ENCODE data around the gene PDK3. TPM values are rescaled to one million over a fixed set of nuclear protein-coding genes. Genes with fewer than 3 reads are reported as not detected.

The PDK3 gene
- total RNA-seq, 6 donors from 2014 or later, result 9.2 to 29.5 (median 15.0) TPM

- no peaks in the 10 kb centered on the region for H3K27me3 ChIP-seq
- H3K27ac ChIP-seq, result no peak overlapping the region
- DNase-seq, result no peak
- ATAC-seq (ENCODE audit: low FRiP score in 2 of 2), result no peak
- no peaks in the 10 kb centered on the region for H3K36me3 ChIP-seq
- 61 to 62% methylated on average over 5 of the region's 5 CpGs for WGBS, 2 donors
- H3K4me1 ChIP-seq, result no peaks in the 10 kb centered on the region
- TF ChIP-seq, protein P1, sequence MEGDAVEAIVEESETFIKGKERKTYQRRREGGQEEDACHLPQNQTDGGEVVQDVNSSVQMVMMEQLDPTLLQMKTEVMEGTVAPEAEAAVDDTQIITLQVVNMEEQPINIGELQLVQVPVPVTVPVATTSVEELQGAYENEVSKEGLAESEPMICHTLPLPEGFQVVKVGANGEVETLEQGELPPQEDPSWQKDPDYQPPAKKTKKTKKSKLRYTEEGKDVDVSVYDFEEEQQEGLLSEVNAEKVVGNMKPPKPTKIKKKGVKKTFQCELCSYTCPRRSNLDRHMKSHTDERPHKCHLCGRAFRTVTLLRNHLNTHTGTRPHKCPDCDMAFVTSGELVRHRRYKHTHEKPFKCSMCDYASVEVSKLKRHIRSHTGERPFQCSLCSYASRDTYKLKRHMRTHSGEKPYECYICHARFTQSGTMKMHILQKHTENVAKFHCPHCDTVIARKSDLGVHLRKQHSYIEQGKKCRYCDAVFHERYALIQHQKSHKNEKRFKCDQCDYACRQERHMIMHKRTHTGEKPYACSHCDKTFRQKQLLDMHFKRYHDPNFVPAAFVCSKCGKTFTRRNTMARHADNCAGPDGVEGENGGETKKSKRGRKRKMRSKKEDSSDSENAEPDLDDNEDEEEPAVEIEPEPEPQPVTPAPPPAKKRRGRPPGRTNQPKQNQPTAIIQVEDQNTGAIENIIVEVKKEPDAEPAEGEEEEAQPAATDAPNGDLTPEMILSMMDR (IDR thresholded peaks at IDR 0.05), result peak in 1 of 6 experiments; percentile 6
- no peak for TF ChIP-seq POLR2AphosphoS5 (IDR thresholded peaks at IDR 0.05)
- H3K9me3 ChIP-seq, result no peaks in the 10 kb centered on the region
- H3K4me3 ChIP-seq, result no peak overlapping the region
Measured at GRCh38 chrX:24561121-24561520, 96.0 kb downstream of the PDK3 start.

- no peaks in the 10 kb centered on the region for H3K36me3 ChIP-seq
- no peak overlapping the region for H3K4me3 ChIP-seq
- H3K27ac ChIP-seq, result no peak overlapping the region
- TF ChIP-seq, protein P1 (IDR thresholded peaks at IDR 0.05), result no peak
- TF ChIP-seq POLR2A (IDR thresholded peaks at IDR 0.05) (no peak), POLR2AphosphoS5 (IDR thresholded peaks at IDR 0.05) (no peak), EP300 (IDR thresholded peaks at IDR 0.05) (no peak)
- WGBS, 2 donors, result 88 to 92% methylated on average over 16 to 19 of the region's 19 CpGs
- no peaks in the 10 kb centered on the region for H3K27me3 ChIP-seq
- DNase-seq (no peak), ATAC-seq (ENCODE audit: low FRiP score in 2 of 2) (no peak)
- H3K9me3 ChIP-seq, result no peaks in the 10 kb centered on the region
- no peaks in the 10 kb centered on the region for H3K4me1 ChIP-seq
Measured at GRCh38 chrX:24563291-24564010, 98.4 kb downstream of the PDK3 start.

DNA sequence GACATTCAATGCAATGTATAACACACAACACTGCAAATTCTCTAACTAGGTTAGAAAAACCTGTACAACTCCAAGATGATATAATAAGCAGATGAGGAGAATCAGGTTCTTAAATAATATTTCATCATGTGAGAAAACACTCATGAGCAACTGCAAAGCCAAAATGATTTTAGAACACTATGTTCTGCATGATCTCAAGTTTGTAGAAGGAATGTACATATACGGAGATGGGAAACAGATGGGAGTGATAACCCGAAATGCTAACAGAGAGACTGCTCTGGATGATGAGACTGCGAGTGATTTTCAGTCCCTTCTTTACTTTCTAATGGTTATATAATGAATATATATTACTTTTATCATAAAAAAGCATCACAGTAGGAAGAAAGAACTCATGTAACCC is 101.2 kb downstream of the PDK3 start:
- no peak for ATAC-seq (ENCODE audit: low FRiP score in 2 of 2)
- no peak overlapping the region for H3K4me3 ChIP-seq
- whole genome bisulfite sequencing, 2 donors, result 70 to 73% methylated on average over 3 of the region's 3 CpGs

DNA sequence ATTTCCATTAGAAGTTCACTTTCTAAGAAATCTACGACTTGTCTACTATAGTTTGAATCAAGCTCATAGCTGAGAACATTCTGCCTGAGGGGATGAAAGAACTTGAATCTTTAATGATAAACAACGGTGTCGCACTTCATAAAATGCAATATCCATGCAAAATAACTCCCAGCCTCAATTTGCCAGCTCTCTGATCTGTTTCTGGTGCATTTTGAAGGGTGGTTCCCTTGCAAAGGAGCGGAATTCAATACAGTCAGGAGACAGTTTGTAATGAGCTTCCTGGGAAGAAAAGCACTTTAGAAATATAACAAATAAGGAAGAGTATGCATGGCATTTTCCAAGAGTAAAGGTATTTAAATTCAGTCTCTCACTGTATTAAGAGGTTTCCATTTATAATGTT is 102.1 kb downstream of the PDK3 start:
- 84 to 87% methylated on average over 4 of the region's 4 CpGs for WGBS, 2 donors
- Histone ChIP-seq H3K27ac (no peak overlapping the region), H3K36me3 (no peaks in the 10 kb centered on the region), H3K4me1 (no peaks in the 10 kb centered on the region), H3K4me3 (no peak overlapping the region), H3K9me3 (no peaks in the 10 kb centered on the region), H3K27me3 (no peaks in the 10 kb centered on the region)
- ATAC-seq (ENCODE audit: low FRiP score in 2 of 2), result no peak
- no peak for DNase-seq
- TF ChIP-seq POLR2AphosphoS5 (IDR thresholded peaks at IDR 0.05), result no peak
- TF ChIP-seq, protein P1 (IDR thresholded peaks at IDR 0.05), result no peak
- no peak for TF ChIP-seq EP300 (IDR thresholded peaks at IDR 0.05)
- TF ChIP-seq POLR2A (IDR thresholded peaks at IDR 0.05), result no peak

More for the DNA sequence above, 101.2 kb downstream of the PDK3 start:
- Histone ChIP-seq H3K4me1 (no peaks in the 10 kb centered on the region), H3K27me3 (no peaks in the 10 kb centered on the region), H3K27ac (no peak overlapping the region), H3K9me3 (no peaks in the 10 kb centered on the region), H3K36me3 (no peaks in the 10 kb centered on the region)
- DNase-seq, result no peak
- TF ChIP-seq, protein P1 (IDR thresholded peaks at IDR 0.05), result no peak
- TF ChIP-seq EP300 (IDR thresholded peaks at IDR 0.05) (no peak), POLR2AphosphoS5 (IDR thresholded peaks at IDR 0.05) (no peak), POLR2A (IDR thresholded peaks at IDR 0.05) (no peak)

DNA sequence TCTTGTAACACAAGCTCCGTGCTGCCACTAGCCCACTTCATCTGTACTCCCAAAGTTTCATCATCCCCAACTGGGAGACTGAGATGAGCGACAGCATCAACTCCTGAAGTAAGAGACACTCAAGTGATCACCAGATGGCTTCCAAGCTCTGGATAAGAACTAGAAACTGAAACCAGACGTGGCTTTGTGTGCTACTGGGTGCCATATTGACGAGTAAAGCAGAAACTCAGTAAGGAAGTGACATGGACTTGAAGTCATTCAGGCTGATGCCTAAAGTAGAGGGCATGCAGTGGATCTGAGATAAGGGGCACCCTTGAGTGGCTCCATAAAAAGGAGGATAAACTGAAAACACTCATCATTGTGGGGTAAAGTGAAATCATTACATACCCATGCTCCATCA is 109.7 kb downstream of the PDK3 start:
- Histone ChIP-seq H3K4me1 (no peaks in the 10 kb centered on the region), H3K4me3 (no peak overlapping the region), H3K9me3 (no peaks in the 10 kb centered on the region), H3K36me3 (no peaks in the 10 kb centered on the region), H3K27ac (no peak overlapping the region), H3K27me3 (no peaks in the 10 kb centered on the region)
- 69 to 81% methylated on average over 2 to 4 of the region's 4 CpGs for WGBS, 2 donors
- ATAC-seq (ENCODE audit: low FRiP score in 2 of 2) (no peak), DNase-seq (no peak)
- no peak for TF ChIP-seq POLR2AphosphoS5 (IDR thresholded peaks at IDR 0.05)
- TF ChIP-seq EP300 (IDR thresholded peaks at IDR 0.05), result no peak
- TF ChIP-seq, protein P1 (IDR thresholded peaks at IDR 0.05), result no peak
- no peak for TF ChIP-seq POLR2A (IDR thresholded peaks at IDR 0.05)
